NCI-H510A treated with DMSO at 0.1 percent for 48 hours (cell line): ENCODE measurements around the gene MGAT3.
"Not testable (repeated sequence)": the region's sequence is repeated elsewhere in the genome, so short reads cannot be mapped to it uniquely, and the experiment has no call there.

Experiments
- DNase-seq: peaks from one replicate; lab custom pipeline; 2025; lab: John Stamatoyannopoulos, UW

Gene MGAT3

DNA sequence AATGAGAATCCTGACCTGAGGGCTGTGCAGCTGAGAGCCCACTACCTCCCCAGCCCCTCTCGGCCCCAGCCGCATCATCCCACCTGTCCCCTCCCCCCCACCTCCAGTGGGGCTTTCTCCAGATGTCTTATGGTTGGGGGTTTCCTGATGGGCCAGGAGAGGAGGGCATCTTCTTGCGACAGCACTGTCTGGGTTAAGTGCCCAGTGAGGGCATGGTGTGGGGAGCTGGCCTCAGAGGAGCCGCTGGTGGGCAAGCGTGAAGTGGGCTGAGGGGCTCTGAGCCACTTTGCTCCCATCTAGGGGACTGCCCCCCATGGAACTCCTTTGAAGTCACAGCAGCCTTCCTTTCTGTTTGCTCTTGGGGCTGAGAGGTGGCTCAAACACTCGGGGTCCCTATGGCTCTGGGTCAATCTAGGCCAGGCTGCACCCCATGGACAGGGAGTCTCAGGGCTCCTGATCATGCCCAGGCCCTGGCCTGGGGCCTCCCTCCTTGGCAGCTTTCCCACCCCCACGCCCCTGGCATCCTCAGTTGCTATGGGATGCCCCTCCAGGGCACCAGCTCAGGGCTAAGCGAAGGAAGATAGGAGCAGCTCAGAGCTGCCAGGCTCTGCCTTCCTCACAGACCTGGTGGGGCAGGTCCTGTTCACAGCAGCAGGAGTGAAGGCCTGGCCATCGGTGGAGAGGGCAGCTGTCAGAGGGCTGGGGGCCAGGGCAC, 34.3 kb downstream of the MGAT3 start:
- no peak for DNase-seq

DNA sequence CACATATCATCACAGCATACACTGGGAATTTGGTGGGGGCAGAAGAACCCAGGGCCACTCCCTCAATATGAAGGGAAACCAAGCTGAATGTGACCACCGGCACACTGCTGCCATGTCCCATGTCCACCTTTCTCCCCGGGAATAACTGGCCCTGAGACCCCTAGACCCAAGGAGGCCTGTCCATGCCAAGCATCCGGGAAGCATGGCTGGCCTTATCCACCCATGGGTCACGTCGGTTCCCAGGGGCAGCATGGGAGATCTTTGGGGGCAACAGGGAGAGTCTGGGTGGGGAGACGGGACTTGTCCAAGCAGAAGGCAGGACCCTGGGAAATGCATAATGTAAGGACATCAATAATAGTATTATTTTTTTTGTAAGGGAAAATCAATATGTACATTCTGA, 34.9 kb downstream of the MGAT3 start:
- no peak for DNase-seq

DNA sequence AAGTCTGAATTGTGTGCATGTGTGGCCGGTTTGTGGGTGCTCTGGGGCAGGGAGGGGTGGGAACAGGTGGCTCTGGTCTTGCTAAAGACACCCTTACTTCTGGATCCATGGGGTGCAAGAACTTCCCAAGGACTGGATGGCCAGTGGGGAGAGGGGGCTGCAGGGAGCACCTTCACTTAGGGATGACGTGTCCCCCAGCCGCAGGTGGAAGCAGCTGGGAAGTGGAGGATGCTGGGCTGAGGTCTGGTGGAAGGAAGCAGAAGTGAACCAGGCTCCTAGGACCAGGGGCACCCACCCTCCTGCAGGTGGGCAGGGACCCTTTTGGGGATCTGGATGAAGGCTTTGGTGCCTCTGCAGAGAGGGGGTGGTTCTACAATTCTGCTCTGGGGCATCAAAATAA, 35.4 kb downstream of the MGAT3 start:
- no peak for DNase-seq

DNA sequence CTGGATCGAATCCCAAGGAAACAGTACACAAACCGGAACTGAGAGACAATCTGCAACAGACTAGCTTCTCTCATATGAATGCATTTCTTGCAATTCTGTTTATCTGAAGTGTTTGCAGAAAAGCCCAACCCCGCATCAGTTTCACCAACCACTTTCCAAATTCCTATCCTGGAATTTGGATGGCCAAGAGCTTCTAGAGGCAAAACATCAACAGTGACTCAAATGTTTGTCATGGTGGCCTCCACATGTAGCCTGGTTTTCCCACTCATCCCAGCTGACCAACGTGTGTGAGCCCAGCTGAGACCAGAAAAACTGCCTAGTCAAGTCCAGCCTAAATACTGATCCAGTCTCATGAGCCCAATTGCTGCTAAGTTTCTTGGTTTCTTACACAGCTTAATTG, 36.9 kb downstream of the MGAT3 start:
- no peak for DNase-seq

DNA sequence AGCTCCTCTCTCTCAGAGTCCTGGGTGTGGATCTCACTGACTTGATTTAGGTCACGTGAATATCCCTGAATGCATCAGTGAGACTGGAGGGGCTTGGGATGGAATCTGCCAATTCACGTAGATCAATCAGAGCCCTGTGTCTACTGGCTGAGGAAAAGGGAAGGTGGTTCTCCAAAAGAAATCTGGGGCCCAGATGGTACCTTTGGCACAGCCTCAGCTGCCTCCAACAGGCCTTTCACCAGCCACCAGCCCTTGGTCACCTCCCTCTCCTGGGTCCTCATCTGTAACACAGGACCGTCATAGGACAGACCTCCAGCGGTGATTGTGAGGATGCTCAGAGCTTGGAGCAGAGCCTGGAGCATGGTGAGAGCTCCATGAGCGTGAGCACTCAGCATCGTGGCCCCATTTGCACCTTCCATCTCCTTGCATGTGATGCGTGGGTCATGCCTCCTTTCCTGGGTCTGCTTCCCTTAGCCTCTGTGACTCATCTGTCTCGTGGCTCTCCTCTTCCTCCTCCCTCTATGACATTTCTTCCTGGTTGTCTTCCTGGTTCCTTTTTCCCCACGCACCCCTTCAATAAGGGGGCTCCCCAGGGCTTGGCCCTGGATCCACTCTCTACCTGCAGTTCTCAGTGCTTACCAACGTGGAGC, 37.8 kb downstream of the MGAT3 start:
- no peak for DNase-seq

DNA sequence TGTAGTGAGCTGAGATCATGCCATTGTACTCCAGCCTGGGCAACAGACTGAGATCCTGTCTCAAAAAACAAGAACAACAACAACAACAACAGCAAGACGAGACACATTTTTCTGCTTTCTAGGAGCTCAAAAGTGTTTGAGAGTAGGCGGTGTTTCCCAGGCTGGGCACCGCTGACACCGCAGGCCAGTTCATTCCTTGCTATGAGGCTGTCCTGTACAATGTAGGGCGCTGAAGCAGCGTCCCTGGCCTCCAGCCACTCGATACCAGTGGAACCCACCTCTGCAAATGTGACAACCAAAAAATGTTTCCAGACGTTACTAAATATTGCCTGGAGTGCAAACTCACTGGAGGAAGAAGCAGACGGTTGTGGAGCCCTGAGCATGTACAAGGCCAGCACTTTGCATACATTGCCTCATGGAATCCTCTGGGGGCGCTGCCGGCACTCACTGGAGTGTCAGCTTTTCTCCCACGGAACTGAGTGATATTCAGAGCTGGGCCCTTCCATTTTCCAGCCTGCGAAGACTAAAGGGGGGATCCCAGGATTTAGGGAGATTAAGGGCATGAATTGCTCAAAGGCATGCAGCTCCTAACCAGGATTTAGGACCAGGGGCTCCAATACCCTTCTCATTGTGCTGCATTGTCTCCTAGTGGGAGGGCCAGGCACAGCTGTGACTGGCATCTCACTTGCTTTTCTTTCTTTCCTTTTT, 39.5 kb downstream of the MGAT3 start:
- DNase-seq, result peak; percentile 17

GRCh38 chr22:39497429-39497828, 40.6 kb downstream of the MGAT3 start:
- DNase-seq, result no peak

GRCh38 chr22:39498368-39498767, 41.6 kb downstream of the MGAT3 start:
- no peak for DNase-seq

GRCh38 chr22:39498802-39499201, 42.0 kb downstream of the MGAT3 start:
- DNase-seq, result no peak

DNA sequence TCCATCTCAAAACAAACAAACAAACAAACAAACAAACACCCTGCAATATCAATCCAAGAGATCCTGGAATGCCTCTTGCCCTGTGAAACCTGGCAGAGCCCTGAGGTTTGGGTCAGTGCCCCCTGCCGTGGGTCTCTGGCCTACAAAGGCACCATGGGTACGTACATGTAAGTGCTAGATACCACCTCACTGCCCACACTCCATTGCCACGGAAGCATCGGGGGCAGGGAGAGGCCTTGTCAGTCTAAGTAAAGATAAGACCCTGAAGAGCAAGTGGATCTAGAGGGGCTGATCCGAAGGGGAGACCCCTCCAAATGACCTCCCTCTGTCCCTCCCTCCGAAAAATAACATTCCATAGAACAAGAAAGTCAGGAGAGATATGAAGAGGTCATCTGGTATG, 43.3 kb downstream of the MGAT3 start:
- no peak for DNase-seq

DNA sequence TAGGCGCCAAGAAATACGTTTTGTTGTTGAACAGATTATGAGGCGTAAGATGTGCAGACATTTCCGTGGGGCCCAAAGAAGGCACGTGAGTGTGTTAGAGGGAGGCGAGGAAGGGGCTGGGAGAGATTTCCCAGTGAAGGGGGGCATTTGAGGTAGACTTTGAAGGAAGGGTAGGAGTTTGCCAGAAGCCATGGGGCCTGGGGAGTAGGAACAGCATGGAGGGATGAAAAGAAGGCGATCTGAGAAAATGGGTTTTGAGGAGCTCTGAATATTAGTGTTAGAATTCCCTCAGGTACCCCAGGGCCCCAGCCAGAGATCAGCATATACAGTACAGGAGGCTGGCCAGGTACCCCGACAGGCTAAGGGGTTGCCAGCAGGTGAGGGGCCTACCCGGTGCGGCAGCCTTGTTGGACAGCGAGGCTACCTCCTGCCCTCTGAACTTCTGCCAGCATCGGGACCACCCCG, 44.9 kb downstream of the MGAT3 start:
- DNase-seq, result no peak

- peak; percentile 73 for DNase-seq
These were observed 45.4 kb downstream of the MGAT3 start, which contains the start of gene MIEF1 for GRCh38 chr22:39502109-39502788. MIEF1 (plus strand) TSS chr22:39502290; CDS start chr22:39511295, 9,005 bp downstream.

DNA sequence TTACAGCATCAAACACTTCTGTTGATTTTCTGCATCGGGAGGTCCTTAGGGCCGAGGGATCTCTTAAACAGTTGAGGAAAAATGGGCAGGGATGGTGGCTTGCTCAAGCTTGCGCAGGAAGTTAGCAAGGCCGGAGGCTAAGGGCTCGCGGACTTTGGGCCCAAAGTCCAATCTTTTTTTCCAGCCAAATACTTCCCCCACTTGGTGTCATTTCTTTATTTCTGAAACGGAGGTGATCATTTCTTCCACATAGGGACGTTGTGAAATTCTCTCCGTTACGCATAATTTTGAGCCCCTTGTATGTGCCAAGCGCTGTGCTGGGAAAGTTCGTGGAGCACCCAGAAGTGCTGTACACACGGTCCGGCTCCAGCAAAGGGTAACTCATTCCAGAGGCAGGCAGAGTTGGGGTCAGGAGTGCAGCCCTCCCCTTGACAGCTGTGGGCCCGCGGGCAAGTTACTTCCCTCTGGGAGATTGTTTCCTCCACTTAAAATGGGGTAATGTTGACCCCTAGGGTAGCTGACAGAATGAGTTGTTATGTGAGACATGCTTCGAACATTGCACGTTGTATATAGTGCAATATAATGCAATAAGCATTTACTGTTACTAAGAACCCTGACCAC, 46.1 kb downstream of the MGAT3 start:
- no peak for DNase-seq

DNA sequence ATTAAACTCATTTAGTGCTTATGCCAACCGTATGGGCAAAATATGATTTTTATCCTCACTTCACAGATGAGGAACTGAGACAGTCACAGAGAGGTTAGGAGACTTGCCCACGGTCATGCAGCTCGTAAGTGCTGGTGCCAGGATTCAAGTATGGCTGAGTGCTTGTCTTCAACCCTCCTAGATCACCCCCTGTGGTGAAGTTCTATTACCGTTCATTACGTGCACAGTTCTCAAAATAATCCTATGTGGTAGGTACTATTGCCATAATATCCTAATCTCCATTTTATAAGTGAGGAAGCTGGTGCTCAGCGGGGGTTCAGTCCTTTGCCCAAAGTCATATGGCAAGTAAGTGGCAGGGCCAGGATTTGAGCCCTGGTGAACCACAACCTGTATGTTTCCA, 46.8 kb downstream of the MGAT3 start:
- no peak for DNase-seq

DNA sequence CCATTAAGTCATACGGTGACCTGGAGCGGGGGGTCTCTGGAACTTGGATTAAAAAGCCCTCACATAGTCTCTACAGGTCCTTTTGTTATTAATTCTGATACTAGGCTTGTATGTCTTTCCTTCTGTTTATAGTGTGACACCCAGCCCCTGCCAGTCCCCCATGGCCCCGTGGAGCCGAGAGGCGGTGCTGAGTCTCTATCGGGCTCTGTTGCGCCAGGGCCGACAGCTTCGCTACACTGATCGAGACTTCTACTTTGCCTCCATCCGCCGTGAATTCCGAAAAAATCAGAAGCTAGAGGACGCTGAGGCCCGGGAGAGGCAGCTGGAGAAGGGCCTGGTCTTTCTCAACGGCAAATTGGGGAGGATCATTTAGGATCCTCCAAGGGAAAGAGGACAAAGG, 47.3 kb downstream of the MGAT3 start:
- no peak for DNase-seq

DNA sequence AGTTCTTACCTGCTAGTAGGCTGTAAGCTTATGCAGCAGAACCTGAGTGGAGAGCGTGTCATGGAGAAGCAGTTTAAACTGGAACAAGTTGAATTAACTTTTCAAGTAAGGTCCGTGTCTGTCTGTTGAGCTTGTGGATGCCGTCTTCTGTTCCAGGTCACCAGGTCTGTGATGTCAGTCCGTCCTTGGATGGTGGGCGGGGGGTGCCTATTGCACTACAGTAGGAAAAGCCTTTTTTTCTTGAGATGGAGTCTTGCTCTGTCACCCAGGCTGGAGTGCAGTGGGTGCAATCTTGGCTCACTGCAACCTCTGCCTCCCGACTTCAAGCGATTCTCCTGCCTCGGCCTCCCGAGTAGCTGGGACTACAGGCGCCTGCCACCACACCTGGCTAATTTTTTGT, 50.2 kb downstream of the MGAT3 start:
- not testable (repeated sequence) for DNase-seq

DNA sequence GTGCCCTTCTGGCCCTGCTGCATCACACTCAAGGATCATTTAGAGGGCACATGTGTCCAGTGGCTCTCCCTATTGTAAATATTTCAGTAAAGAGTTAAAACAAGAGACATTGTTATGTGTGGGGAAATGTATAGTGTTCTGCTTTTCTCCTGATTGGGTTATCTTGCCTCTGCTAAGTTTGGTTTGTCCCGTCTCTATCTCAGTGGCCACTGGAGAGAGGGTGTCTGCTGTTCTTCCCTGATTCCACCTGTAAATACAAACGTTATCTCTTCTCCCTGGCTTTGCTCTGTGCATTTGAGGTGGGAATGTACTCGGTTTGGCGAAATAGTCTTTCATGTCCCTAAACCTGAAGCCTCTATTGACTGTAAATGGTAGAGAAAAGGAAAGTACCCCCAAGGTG, 51.6 kb downstream of the MGAT3 start:
- no peak for DNase-seq

DNA sequence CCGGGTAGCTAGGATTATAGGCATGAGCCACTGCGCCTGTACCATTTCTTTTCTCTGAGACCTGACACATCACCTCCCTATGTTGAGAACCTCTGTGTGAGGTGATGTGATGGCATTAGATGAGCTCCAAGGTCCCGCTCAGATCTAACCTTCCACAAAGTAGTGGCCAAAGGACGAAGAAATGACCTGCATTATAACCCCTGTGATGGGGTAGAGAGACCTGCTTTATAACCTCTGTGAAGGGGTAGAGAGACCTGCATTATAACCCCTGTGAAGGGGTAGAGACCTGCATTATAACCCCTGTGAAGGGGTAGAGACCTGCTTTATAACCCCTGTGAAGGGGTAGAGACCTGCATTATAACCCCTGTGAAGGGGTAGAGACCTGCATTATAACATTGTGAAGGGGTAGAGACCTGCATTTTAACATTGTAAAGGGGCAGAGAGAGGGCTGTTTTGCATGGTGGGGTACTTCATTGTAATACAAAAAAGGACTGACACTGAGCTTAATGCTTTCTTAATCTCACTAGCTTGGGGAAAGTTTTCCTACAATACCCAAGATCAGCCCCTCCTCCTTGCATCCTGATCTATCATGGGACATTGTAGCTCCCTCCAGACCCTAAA, 53.8 kb downstream of the MGAT3 start:
- DNase-seq, result no peak

GRCh38 chr22:39511226-39511625, 54.4 kb downstream of the MGAT3 start:
- DNase-seq, result no peak

- no peak for DNase-seq
These were observed 55.2 kb downstream of the MGAT3 start for GRCh38 chr22:39512026-39512425.

DNA sequence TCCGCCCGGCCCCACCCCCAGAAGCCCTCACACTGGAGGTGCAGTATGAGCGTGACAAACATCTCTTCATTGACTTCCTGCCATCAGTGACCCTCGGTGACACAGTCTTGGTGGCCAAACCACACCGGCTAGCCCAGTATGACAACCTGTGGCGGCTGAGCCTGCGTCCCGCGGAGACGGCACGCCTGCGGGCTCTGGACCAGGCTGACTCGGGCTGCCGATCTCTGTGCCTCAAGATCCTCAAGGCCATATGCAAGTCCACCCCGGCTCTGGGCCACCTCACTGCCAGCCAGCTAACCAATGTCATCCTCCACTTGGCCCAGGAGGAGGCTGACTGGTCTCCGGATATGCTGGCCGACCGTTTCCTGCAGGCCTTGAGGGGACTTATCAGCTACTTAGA, 57.0 kb downstream of the MGAT3 start:
- DNase-seq, result no peak
